ENCODE measurements around the gene UBAC1.

UBAC1 gene

GRCh38 chr9:135989722-135990467 is 28.7 kb upstream of the UBAC1 start:
- DNase-seq (ENCODE audit: low read depth) = no peak
- TF ChIP-seq CTCF (IDR thresholded peaks at IDR 0.05; ENCODE audit: low read depth, low read length, missing control alignments) = no peak
- H3K4me3 ChIP-seq (ENCODE audit: low read depth, low read length) = no peak overlapping the region

GRCh38 chr9:135989157-135989556 is 28.0 kb upstream of the UBAC1 start:
- H3K4me3 ChIP-seq (ENCODE audit: low read depth, low read length) = no peak overlapping the region
- DNase-seq (ENCODE audit: low read depth) = no peak
- no peak for TF ChIP-seq CTCF (IDR thresholded peaks at IDR 0.05; ENCODE audit: low read depth, low read length, missing control alignments)

- TF ChIP-seq CTCF (IDR thresholded peaks at IDR 0.05; ENCODE audit: low read depth, low read length, missing control alignments) = no peak
- H3K4me3 ChIP-seq (ENCODE audit: low read depth, low read length) = no peak overlapping the region
- DNase-seq (ENCODE audit: low read depth) = no peak
Measured at GRCh38 chr9:135988493-135988892, 27.3 kb upstream of the UBAC1 start.

- TF ChIP-seq CTCF (IDR thresholded peaks at IDR 0.05; ENCODE audit: low read depth, low read length, missing control alignments) = no peak
- no peak for DNase-seq (ENCODE audit: low read depth)
- no peak overlapping the region for H3K4me3 ChIP-seq (ENCODE audit: low read depth, low read length)
Measured at GRCh38 chr9:135987838-135988404, 26.7 kb upstream of the UBAC1 start.

GRCh38 chr9:135986605-135987004 is 25.4 kb upstream of the UBAC1 start:
- TF ChIP-seq CTCF (IDR thresholded peaks at IDR 0.05; ENCODE audit: low read depth, low read length, missing control alignments) = no peak
- H3K4me3 ChIP-seq (ENCODE audit: low read depth, low read length) = no peak overlapping the region
- DNase-seq (ENCODE audit: low read depth) = no peak

- DNase-seq (ENCODE audit: low read depth) = no peak
- no peak overlapping the region for H3K4me3 ChIP-seq (ENCODE audit: low read depth, low read length)
- no peak for TF ChIP-seq CTCF (IDR thresholded peaks at IDR 0.05; ENCODE audit: low read depth, low read length, missing control alignments)
Measured at GRCh38 chr9:135985889-135986288, 24.7 kb upstream of the UBAC1 start.

GRCh38 chr9:135985459-135985774 is 24.2 kb upstream of the UBAC1 start:
- H3K4me3 ChIP-seq (ENCODE audit: low read depth, low read length) = no peak overlapping the region
- no peak for DNase-seq (ENCODE audit: low read depth)
- TF ChIP-seq CTCF (IDR thresholded peaks at IDR 0.05; ENCODE audit: low read depth, low read length, missing control alignments) = no peak

Measured in GM12864 (cell line).